Measurements from ENCODE around the gene SCTR. TPM values are rescaled to one million over a fixed set of nuclear protein-coding genes. Genes with fewer than 3 reads are reported as not detected.

SCTR gene
- total and polyA plus RNA-seq, 2 of the 8 experiments (the other 6 are each of a cell fraction or from before 2014, with no cell fraction given) = 0.15 TPM; not detected in 1

- TF ChIP-seq SRF (IDR thresholded peaks at IDR 0.05; ENCODE audit: low read depth, low read length) = no peak
- TF ChIP-seq TAF1 (IDR thresholded peaks at IDR 0.05; ENCODE audit: low read depth, low read length) = no peak
- TF ChIP-seq POU5F1 (IDR thresholded peaks at IDR 0.05; ENCODE audit: low read depth, low read length) = no peak
- no peak for TF ChIP-seq CEBPB (IDR thresholded peaks at IDR 0.05; ENCODE audit: low read depth, low read length)
- no peak for TF ChIP-seq ZNF274 (IDR thresholded peaks at IDR 0.05; ENCODE audit: borderline replicate concordance, extremely low read depth, low read length)
- no peak for TF ChIP-seq SIRT6 (IDR thresholded peaks at IDR 0.05; ENCODE audit: low read length)
- no peak for TF ChIP-seq EZH2 (IDR thresholded peaks at IDR 0.05; ENCODE audit: low read depth, low read length, severe bottlenecking)
- no peak for TF ChIP-seq CREB1 (IDR thresholded peaks at IDR 0.05)
Measured at GRCh38 chr2:119424284-119425118, 99.8 kb downstream of the SCTR start (continued).

All from H1 (cell line).